RWPE1 (cell line): Measurements from ENCODE around the gene MADCAM1.
A peak's percentile ranks its signal among the peaks of the same experiment; 100 is the strongest.

Experiments
- CTCF ChIA-PET: fragments of 350-600 bp; sonication (Branson Sonifier 250); formaldehyde crosslinking; extraction: SDS; loops from one replicate; lab custom pipeline; 2021; lab: Yijun Ruan, JAX
- POLR2A ChIA-PET: fragments of 400-600 bp; formaldehyde crosslinking; extraction: SDS; loops from one replicate; lab custom pipeline; 2020; ENCODE audit warnings: antibody characterized with exemption; ENCODE audit not compliant: low non-redundant PET; lab: Yijun Ruan, JAX
- DNase-seq: peaks from one replicate; pipeline ENCODE4 v3.0.0; 2012; ENCODE audit warnings: low spot score
- H3K27ac ChIP-seq: fragments of 450-650 bp; 2 replicates; pipeline ENCODE4 v1.5.1; 2017
- TF ChIP-seq, protein P1 (sequence below): fragments of 450-650 bp; conservative IDR thresholded peaks from 2 replicates; pipeline ENCODE4 v1.5.1; 2017; ENCODE audit warnings: low read depth, mild to moderate bottlenecking

Gene MADCAM1

DNA sequence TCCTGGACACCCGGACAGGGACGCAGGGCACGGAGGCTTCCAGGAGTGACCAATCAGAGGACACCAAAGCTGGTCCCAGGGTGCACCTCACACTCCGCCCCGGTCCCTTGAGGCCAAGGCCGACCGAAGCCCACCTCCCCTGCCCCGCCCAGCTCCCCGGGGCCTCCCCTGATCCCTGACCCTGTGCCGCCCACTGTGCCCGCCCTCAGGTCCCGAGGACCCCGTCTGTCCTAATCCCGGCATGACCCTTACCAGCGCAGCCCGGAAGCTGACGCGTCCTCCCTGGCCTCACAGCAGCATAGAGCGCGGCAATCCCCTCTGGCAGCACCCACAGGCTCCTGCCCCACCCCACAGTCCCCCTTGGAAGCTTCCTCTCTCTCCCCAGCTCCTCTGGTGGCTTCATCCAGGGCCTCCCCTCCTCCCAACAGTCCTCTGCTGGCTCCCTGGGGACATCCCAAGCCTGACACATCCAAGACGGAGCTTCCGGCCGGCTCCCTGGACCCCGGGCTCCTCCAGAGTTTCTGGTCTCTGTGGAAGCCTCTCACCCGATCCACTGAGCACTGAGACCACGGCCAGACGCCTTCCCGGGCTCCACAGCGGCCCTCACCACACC, 27.9 kb downstream of the MADCAM1 start:
- no peak overlapping the region for H3K27ac ChIP-seq
- no peak for DNase-seq
- POLR2A ChIA-PET: no interaction called here
- CTCF ChIA-PET: interaction anchor here (0.6 to 0.9 kb wide), 2 partner anchors 13 to 60 kb away, joined by 3 read pairs; no protein-coding TSS in a partner anchor
- TF ChIP-seq, protein P1, sequence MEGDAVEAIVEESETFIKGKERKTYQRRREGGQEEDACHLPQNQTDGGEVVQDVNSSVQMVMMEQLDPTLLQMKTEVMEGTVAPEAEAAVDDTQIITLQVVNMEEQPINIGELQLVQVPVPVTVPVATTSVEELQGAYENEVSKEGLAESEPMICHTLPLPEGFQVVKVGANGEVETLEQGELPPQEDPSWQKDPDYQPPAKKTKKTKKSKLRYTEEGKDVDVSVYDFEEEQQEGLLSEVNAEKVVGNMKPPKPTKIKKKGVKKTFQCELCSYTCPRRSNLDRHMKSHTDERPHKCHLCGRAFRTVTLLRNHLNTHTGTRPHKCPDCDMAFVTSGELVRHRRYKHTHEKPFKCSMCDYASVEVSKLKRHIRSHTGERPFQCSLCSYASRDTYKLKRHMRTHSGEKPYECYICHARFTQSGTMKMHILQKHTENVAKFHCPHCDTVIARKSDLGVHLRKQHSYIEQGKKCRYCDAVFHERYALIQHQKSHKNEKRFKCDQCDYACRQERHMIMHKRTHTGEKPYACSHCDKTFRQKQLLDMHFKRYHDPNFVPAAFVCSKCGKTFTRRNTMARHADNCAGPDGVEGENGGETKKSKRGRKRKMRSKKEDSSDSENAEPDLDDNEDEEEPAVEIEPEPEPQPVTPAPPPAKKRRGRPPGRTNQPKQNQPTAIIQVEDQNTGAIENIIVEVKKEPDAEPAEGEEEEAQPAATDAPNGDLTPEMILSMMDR: no peak

DNA sequence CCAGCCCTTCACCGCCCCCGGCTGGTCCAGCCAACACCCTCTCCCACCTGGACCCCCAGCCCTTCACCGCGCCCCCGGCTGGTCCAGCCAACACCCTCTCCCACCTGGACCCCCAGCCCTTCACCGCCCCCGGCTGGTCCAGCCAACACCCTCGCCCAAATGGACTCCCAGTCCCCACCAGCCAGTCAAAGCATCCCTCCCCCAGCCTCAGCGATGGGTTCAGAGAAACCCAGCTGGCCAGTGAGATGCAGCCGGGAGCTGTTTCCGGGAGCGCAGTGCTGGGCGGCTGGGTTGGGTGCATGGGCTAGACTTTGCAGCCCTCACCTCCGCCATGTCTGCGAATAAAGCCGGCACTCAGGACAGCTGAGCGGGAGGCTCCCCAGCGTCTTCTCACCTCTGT, 28.7 kb downstream of the MADCAM1 start:
- TF ChIP-seq, protein P1: no peak
- CTCF ChIA-PET: no interaction called here
- no peak overlapping the region for H3K27ac ChIP-seq
- no peak for DNase-seq
- POLR2A ChIA-PET: no interaction called here

DNA sequence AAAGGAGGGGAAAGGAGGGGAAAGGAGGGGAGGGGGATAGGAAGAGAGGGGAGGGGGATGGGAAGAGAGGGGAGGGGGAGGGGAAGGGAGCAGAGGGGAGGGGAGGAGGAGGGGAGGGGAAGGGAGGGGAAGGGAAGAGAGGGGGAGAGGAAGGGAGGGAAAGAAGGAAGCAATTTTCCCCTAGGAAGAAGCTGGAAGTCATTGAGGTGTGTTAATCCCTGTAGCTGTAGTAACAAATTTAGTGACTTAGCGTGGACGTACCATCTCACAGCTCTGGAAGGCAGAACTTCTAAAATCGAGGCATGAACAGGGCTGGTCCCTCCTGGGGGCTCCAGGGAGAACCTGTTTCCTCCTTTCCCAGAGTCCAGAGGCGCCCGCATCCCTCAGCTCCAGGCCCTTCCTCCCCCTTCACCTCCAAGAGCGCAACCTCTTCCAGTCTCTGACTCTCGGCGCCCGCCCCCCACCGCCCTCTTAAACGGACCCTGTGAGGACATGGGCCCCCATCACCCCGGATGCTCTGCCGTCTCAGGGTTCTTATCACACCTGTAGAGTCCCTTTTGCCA, 29.7 kb downstream of the MADCAM1 start:
- CTCF ChIA-PET: interaction anchor here (0.7 kb wide), 1 partner anchor 102 kb away, joined by 5 read pairs; no protein-coding TSS in a partner anchor
- TF ChIP-seq, protein P1: no peak
- DNase-seq: no peak
- no peak overlapping the region for H3K27ac ChIP-seq
- POLR2A ChIA-PET: interaction anchor here (0.6 kb wide), 1 partner anchor 158 kb away, joined by 12 read pairs; no protein-coding TSS in a partner anchor

DNA sequence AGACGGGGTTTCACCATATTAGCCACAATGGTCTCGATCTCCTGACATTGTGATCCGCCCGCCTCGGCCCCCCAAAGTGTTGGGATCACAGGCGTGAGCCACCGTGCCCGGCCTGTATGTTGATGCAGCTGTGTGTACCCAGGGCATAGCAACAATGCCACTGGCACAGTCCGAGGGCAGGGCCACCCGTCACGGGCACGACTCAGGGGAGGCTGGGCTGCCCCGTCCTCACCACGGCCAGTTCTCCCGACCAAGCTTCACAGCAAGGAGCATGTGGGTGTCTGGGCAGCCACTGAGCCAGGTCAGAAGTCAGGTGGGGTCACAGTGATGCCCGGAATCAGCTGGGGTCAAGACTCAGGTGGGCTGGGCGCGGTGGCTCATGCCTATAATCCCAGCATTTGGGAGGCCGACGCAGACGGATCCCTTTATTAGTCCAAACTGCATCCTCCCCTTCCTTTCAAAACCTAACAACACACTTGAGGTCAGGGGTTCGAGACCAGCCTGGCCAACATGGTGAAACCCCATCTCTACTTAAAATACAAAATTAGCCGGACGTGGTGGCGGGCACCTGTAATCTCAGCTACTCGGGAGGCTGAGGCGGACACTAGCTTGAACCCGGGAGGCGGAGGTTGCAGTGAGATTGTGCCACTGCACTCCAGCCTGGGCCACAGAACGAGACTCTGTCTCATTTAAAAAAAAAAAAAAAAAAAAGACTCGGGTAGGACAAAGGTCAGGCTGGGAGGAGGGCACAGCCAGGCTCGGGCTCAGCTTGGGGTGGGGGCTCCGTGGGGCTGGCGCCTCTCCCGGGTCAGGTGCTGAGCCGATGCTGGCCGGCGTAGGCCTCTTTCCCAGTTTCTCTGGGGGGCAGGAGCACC, 34.1 kb downstream of the MADCAM1 start:
- CTCF ChIA-PET: interaction anchor here (1.0 kb wide), 1 partner anchor 35 kb away, joined by 3 read pairs; no protein-coding TSS in a partner anchor
- POLR2A ChIA-PET: interaction anchor here (0.6 kb wide), 2 partner anchors 8 to 62 kb away, joined by 3 read pairs; no protein-coding TSS in a partner anchor
- TF ChIP-seq, protein P1: no peak

DNA sequence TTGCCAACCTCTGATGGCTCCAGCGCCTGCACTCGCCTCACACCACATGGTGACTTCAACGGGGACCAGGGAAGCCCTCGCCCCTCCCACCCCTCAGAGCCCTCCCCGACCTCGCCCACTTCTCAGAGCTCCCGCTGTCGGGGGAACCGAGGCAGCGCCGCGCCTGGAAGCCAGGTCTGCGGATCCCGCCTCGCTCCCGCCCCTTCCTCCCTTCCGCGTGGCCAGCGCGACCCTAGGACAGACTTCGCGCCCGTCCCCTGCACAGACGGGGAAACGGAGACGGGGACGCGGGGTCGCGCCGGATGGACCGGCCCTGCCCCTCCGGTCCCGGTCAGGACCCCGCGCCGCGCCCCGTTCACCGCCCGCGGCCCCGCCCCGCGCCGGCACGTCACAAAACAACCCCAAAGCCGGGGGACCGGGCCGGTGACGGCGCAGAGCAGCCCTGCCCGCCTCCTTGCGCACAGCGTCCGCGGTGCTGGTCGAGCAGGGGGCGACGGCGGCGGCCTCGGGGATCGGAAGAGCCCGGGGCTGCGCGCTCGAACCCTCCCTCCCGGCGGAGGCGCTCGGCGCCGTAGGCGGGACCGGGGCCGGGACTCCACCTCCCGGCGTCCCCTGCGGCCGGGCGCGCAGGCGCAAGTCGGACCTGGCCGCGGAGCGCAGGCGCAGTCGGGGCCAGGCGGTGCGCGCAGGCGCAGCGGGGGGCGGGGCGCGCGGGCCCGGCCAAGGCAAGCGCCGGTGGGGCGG, 34.9 kb downstream of the MADCAM1 start:
- CTCF ChIA-PET: interaction anchor here (1.0 kb wide), 1 partner anchor 36 kb away, joined by 3 read pairs; no protein-coding TSS in a partner anchor
- TF ChIP-seq, protein P1: no peak
- H3K27ac ChIP-seq: peak overlapping the region; percentile 90
- DNase-seq: peak; percentile 94
- POLR2A ChIA-PET: interaction anchor here (0.6 kb wide), 1 partner anchor 9 kb away, joined by 3 read pairs; no protein-coding TSS in a partner anchor

More for the DNA sequence above, 34.1 kb downstream of the MADCAM1 start:
- peak overlapping the region; percentile 90 for H3K27ac ChIP-seq
- DNase-seq: no peak
